ENCODE data around the gene CNNM4.

Gene CNNM4

GRCh38 chr2:96760036-96760985, at the start of gene CNNM4:
TSS of gene CNNM4 (plus strand) at chr2:96760902. CDS start at chr2:96761000, 98 bp downstream.
- peak; percentile 83 for DNase-seq (ENCODE audit: low read depth)

GRCh38 chr2:96710985-96711384, 49.7 kb upstream of the CNNM4 start:
- no peak for DNase-seq (ENCODE audit: low read depth)

GRCh38 chr2:96715658-96716057, 45.0 kb upstream of the CNNM4 start:
- no peak for DNase-seq (ENCODE audit: low read depth)

DNA sequence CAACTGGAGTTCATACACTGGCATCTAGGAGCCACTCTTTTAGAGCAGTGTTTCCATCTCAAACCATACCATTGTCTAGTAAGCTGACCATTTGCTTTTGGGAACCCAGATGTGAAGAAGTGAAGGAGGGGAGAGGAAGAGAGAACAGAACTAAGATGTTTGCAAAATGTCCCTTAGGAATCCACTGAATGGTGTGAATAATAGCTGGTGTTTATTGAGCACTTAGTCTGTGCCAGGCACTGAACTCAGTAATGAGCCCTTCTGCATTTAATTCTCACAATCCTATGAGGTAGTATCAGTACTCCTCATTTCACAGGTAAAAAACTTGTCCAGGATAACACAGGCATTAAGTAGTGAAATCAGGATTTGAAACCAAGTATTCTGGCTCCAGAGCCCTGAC, 44.3 kb upstream of the CNNM4 start:
- DNase-seq (ENCODE audit: low read depth): no peak

DNA sequence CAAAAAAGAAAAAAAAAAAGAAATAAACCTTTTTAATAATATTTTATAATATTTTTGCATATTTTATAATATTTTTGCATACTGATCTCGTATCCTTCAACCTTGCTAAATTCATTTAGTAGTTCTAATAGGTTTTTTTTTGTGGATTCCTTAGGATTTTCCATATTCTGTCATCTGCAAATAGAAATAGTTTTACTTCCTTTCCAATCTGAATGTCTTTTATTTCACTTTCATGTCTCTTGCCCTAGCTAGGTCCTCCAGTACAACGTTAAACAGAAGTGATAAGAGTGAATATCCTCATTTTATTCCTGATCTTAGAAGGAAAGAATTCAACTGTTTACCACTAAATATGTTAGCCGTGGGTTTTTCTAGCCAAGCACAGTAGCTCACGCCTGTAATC, 34.6 kb upstream of the CNNM4 start:
- DNase-seq (ENCODE audit: low read depth): no peak

DNA sequence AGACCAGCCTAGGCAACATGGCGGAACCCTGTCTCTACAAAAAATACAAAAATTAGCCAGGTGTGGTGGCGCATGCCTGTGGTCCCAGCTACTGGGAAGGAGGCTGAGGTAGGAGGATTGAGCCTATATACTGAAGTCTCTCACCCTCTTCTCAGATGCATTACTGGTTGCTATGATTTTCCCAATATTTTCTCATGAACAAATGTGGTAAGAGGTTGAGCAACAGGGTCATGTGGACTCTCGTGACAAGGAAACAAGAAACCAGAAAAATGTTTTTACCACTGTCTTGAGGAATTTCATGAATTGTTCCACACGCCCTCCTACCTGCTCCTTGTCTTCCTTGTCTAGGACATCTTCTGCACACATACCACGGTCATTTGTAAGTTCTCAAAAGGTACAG, 33.3 kb upstream of the CNNM4 start:
- no peak for DNase-seq (ENCODE audit: low read depth)

DNA sequence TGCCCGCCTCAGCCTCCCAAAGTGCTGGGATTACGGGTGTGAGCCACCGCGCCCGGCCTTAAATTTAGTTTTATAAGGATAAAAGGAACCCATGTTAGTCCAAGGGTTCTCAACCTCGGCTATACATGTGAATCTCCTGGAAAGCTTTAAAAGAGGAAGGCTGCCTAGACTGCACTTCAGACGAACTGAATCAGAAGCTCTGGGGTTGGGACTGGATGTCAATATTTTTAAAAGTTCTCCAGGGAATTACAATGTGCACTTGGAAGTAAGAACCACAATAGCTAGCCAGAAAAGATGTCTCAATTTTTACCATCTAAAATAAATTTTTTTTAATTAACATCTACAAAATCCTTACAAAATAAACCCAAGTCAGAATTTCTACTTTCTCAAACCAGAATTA, 31.0 kb upstream of the CNNM4 start:
- DNase-seq (ENCODE audit: low read depth): no peak

DNA sequence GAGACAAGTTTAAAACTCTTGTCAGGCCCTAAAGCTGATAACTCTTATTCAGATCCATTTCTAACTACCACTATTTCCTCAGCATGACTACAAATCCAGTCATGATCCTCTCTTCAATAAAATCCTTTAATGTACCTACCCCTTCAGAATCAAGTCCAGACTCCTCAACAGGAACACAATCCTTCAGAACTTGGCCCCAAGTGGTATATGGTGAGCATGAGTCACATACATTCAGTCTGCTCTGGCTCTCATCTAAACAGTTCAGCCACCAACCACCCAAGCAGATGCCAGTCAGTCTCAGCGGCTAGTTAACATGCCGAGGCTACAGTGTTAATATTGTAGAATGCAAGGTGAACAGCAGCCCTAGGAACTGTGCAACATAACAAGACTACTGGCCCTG, 30.5 kb upstream of the CNNM4 start:
- no peak for DNase-seq (ENCODE audit: low read depth)

DNA sequence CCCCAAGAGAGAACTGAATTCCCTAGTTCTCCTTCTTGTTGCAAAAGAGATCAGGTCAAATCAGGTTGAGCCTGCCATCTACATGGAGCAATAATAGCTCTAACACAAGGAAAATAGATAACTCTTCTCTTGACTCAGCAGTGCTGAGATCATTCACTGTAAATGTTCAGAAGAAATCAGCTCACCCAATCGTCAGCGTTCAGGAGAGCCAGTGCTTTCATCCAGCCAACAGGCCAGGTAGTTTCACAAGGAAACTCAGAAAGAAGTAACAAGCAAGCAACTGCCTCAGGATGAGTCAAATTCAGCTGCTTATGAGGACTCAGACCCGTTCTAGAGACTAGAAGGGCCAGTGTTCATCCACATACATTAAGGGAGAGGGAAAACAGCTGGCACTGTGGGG, 26.8 kb upstream of the CNNM4 start:
- DNase-seq (ENCODE audit: low read depth): no peak

GRCh38 chr2:96734880-96735583, 25.7 kb upstream of the CNNM4 start:
- no peak for DNase-seq (ENCODE audit: low read depth)

- DNase-seq (ENCODE audit: low read depth): no peak
Observed at GRCh38 chr2:96737251-96737650, 23.5 kb upstream of the CNNM4 start.

DNA sequence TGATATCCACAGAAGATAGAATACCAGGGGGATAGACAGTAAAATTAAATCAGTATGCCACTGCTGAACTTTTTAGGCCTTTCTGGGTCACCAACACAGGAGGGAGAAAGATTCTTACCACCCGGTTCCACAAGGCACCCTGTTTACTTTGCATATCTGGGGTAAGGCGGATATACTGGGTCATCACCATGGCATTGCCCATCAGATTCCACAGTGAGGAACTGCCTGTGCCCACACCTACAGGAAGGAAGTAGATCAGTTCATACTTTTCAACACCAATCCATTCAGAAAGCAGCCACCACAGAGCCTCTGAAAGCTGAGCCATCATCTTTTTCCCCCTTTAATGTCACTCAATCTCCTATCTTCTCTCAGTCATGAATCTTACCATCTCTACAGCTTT, 22.9 kb upstream of the CNNM4 start:
- no peak for DNase-seq (ENCODE audit: low read depth)

DNA sequence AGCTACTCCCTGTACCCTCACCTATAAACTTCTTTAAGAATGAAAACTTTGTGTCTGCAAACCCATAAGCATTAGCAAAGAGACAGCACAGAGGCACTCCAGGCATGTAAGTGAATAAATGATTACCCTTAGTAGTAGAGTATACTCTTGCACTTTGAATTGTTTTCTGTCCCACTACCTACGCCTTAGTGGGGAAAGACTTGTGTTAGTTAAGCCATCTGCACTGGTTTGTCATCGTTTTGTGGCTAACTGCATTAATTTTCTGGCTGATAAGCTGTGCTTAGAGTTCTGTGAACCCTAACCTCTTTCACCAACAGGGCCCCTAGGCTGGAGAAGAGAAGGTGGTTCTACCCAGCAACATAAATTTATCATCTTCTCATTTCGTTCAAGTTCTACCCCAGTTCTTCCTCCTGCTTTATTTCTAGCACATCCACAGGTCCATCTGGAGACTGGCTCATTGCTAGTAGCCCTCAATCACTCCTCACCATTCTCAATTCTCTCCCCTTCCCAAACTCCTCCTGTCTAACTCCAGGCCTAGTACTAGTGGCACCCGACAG, 21.5 kb upstream of the CNNM4 start:
- no peak for DNase-seq (ENCODE audit: low read depth)

GRCh38 chr2:96739633-96740428, 20.9 kb upstream of the CNNM4 start, which contains the start of gene LMAN2L:
TSS of gene LMAN2L (minus strand) at chr2:96740064. CDS start at chr2:96740040, 24 bp downstream.
- peak; percentile 97 for DNase-seq (ENCODE audit: low read depth)

- no peak for DNase-seq (ENCODE audit: low read depth)
Observed at GRCh38 chr2:96747061-96747617, 13.6 kb upstream of the CNNM4 start.

DNA sequence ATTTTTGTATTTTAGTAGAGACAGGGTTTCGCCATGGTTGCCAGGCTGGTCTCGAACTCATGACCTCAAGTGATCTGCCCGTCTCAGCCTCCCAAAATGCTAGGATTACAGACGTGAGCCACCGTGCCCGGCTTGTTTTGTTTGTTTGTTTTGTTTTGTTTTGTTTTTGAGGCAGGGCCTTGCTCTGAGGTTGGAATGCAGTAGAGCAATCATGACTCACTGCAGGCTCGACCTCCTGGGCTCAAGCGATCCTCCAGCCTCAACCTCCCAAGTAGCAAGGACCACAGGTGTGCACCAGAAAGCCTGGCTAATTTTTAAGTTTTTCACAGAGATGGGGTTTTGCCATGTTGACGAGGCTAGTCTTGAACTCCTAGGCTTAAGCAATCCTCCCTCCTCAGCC, 8.9 kb upstream of the CNNM4 start:
- DNase-seq (ENCODE audit: low read depth): no peak

- no peak for DNase-seq (ENCODE audit: low read depth)
Observed at GRCh38 chr2:96753661-96754282, 6.9 kb upstream of the CNNM4 start.

DNA sequence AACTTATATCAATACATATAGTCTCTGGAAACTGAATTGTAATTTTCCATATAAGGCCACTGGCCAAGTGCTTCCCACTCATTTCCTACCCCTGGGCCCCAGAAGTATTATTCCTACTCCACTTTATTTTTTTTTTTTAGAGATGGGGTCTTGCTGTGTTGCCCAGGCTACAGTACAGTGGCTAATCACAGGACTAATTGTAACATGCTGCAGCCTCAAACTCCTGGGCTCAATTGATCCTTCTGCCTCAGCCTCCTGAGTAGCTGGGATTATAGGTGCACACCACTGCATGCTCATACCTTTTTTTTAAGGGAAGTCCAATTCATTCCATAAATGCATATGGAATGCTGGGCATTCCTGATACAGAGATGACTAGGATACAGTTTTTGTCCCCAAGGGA, 6.4 kb upstream of the CNNM4 start:
- DNase-seq (ENCODE audit: low read depth): no peak

DNA sequence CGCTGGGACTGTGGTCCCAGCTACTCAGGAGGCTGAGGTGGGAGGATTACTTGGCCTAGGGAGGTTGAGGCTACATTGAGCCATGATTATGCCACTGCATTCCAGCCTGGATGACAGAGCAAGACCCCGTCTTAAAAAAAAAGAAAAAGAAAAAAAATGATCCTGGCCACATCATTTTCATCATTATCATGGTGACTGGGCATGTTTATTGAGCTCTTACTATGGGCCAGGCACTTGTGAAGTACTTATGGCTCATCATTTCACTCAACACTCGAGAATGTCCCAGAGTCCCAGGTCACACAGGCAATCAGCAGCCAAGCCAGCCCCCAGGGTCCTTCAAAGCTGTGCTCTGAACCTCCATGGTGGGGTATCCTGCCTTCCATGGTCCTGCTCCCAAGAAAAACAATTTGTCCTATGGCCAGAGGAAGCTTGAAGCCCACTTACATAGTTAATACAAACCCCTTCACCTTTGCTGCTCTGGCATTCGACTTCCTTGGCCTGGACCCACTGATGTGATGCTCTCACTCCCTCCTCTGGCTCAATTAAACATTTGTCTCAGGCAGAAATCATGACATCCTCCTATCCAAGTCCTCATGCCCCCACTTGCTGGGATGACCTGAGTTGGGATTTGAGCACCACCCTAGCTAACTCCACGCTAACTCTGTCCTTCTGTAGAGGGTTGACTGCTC, 3.8 kb upstream of the CNNM4 start:
- no peak for DNase-seq (ENCODE audit: low read depth)

DNA sequence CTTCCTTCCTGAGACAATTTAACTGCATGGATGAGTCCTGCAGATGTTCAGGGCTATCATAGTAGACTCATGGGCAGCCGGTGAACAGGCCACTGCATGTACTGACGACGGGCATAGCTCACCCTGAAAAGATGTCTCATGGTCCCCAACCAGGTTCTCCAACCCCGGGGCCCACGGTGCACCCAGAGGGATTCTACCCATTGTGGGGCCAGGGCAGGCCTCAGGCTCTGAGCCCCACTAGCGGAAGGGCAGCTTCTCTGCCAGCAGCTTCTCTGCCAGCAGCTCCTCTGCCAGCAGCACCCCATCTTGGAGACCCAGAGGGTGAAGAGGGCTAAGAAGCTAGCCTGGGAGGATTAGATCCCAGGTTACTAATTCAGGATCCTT, 3.2 kb upstream of the CNNM4 start:
- DNase-seq (ENCODE audit: low read depth): no peak

GRCh38 chr2:96758987-96759386, 1.7 kb upstream of the CNNM4 start:
- DNase-seq (ENCODE audit: low read depth): no peak

All from stimulated activated CD8-positive, alpha-beta memory T cell treated with anti-CD3 and anti-CD28 coated beads, Interleukin-7, amount 100 ng/mL, for 24 hours (primary cell).